HEK293T (cell line): ENCODE results near the gene RC3H1.
A peak's percentile ranks its signal among the peaks of the same experiment; 100 is the strongest.

ENCODE experiments used
- BHLHE40 ChIP-seq: fragments of 450-650 bp; IDR thresholded peaks from 2 replicates; pipeline ENCODE4 v1.6.1; 2016; ENCODE audit warnings: mild to moderate bottlenecking, moderate library complexity, borderline replicate concordance
- ELF4 ChIP-seq: fragments of 450-650 bp; IDR thresholded peaks from 2 replicates; pipeline ENCODE4 v1.6.1; 2017; ENCODE audit warnings: antibody characterized with exemption
- FOXA1 ChIP-seq: fragments of 450-650 bp; IDR thresholded peaks from 2 replicates; pipeline ENCODE4 v1.6.1; 2016; ENCODE audit warnings: mild to moderate bottlenecking
- FOXK2 ChIP-seq: fragments of 450-650 bp; IDR thresholded peaks from 2 replicates; pipeline ENCODE4 v1.6.1; 2016; ENCODE audit warnings: mild to moderate bottlenecking
- FOXM1 ChIP-seq: fragments of 450-650 bp; IDR thresholded peaks from 2 replicates; pipeline ENCODE4 v1.6.1; 2017; ENCODE audit warnings: mild to moderate bottlenecking, borderline replicate concordance
- HDGF ChIP-seq: fragments of 450-650 bp; IDR thresholded peaks from 2 replicates; pipeline ENCODE4 v1.6.1; 2017; ENCODE audit warnings: antibody characterized with exemption, borderline replicate concordance
- L3MBTL2 ChIP-seq: fragments of 450-650 bp; conservative IDR thresholded peaks from 2 replicates; pipeline ENCODE4 v1.6.1; 2016; ENCODE audit warnings: mild to moderate bottlenecking
- LEF1 ChIP-seq: fragments of 450-650 bp; IDR thresholded peaks from 2 replicates; pipeline ENCODE4 v1.6.1; 2017; ENCODE audit warnings: mild to moderate bottlenecking, borderline replicate concordance
- NFRKB ChIP-seq: fragments of 450-650 bp; IDR thresholded peaks from 2 replicates; pipeline ENCODE4 v1.6.1; 2016; ENCODE audit warnings: mild to moderate bottlenecking, moderate library complexity
- SP1 ChIP-seq: fragments of 450-650 bp; IDR thresholded peaks from 2 replicates; pipeline ENCODE4 v1.6.1; 2017
- SUZ12 ChIP-seq: fragments of 450-650 bp; IDR thresholded peaks from 2 replicates; pipeline ENCODE4 v1.6.1; 2016; ENCODE audit warnings: mild to moderate bottlenecking
- TARDBP ChIP-seq: fragments of 450-650 bp; IDR thresholded peaks from 2 replicates; pipeline ENCODE4 v1.6.1; 2016
- ZNF384 ChIP-seq: fragments of 450-650 bp; IDR thresholded peaks from 2 replicates; pipeline ENCODE4 v1.6.1; 2016
- TF ChIP-seq, protein P1 (sequence below): fragments of 450-650 bp; IDR thresholded peaks from 2 replicates; pipeline ENCODE4 v1.6.1; 2016

DNA sequence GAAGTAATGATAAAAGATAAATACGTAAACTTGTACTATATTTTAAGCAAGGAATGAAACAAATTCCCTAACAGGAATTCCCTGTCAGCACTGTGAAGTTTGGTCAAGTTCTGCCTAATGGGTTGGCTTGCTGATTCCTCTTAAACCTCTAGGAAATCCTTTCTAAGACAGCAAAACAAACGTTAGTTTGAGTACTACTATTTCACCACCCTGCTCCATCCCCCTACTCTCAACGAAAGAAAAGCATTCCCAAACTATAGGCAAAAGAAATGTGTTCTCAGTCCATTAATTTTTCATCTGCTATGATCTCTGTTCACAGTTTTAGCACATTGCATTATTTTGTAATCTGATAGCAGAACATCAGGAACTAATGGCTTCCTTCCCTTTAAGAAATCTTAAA, 121.2 kb downstream of the RC3H1 start:
- no peak for TF ChIP-seq SUZ12
- no peak for TF ChIP-seq HDGF
- no peak for TF ChIP-seq ELF4
- TF ChIP-seq FOXK2 = no peak
- no peak for TF ChIP-seq BHLHE40
- no peak for TF ChIP-seq FOXM1
- TF ChIP-seq L3MBTL2 = no peak
- no peak for TF ChIP-seq TARDBP
- no peak for TF ChIP-seq SP1
- TF ChIP-seq NFRKB = no peak
- TF ChIP-seq, protein P1, sequence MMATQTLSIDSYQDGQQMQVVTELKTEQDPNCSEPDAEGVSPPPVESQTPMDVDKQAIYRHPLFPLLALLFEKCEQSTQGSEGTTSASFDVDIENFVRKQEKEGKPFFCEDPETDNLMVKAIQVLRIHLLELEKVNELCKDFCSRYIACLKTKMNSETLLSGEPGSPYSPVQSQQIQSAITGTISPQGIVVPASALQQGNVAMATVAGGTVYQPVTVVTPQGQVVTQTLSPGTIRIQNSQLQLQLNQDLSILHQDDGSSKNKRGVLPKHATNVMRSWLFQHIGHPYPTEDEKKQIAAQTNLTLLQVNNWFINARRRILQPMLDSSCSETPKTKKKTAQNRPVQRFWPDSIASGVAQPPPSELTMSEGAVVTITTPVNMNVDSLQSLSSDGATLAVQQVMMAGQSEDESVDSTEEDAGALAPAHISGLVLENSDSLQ = no peak
- no peak for TF ChIP-seq FOXA1
- 0 out of 2 replicates have a peak, but pooled peaks have one; percentile 18 for TF ChIP-seq ZNF384
- TF ChIP-seq LEF1 = no peak
